Loucy (cell line): Measurements from ENCODE around the gene CLASP1.
"Not testable (repeated sequence)": the region's sequence is repeated elsewhere in the genome, so short reads cannot be mapped to it uniquely, and the experiment has no call there.

Experiments used
- H2AFZ ChIP-seq: fragments of 200-600 bp; sonication (generic); 2 replicates; pipeline ENCODE4 v1.6.0; 2016; ENCODE audit warnings: antibody characterized with exemption, mild to moderate bottlenecking, low read length, moderate library complexity
- H3F3A ChIP-seq: fragments of 200-600 bp; 2 replicates; pipeline ENCODE4 v1.6.0; 2016; ENCODE audit warnings: antibody characterized with exemption, low read depth, mild to moderate bottlenecking
- H3K27me3 ChIP-seq: fragments of 200-600 bp; sonication (generic); 2 replicates; pipeline ENCODE4 v1.6.1; 2014; ENCODE audit warnings: low read length, mild to moderate bottlenecking; ENCODE audit not compliant: insufficient read depth, poor library complexity, severe bottlenecking
- H3K36me3 ChIP-seq: fragments of 200-600 bp; sonication (generic); 2 replicates; pipeline ENCODE4 v1.6.1; 2016; ENCODE audit warnings: low read length; ENCODE audit not compliant: insufficient read depth
- H3K4me1 ChIP-seq: fragments of 200-600 bp; sonication (generic); 2 replicates; pipeline ENCODE4 v1.5.1; 2014; ENCODE audit warnings: low read length, mild to moderate bottlenecking; ENCODE audit not compliant: insufficient read depth, poor library complexity, severe bottlenecking
- H3K4me2 ChIP-seq: fragments of 200-600 bp; sonication (generic); 2 replicates; pipeline ENCODE4 v1.6.0; 2014; ENCODE audit warnings: antibody characterized with exemption, low read length, low read depth, mild to moderate bottlenecking; ENCODE audit not compliant: poor library complexity, severe bottlenecking
- H3K4me3 ChIP-seq: fragments of 200-600 bp; sonication (generic); 2 replicates; pipeline ENCODE4 v1.5.1; 2014; ENCODE audit warnings: low read length, mild to moderate bottlenecking, mixed read lengths; ENCODE audit not compliant: poor library complexity, severe bottlenecking
- H3K79me2 ChIP-seq: fragments of 200-600 bp; sonication (generic); 2 replicates; pipeline ENCODE4 v1.6.1; 2014; ENCODE audit warnings: low read length; ENCODE audit not compliant: insufficient read depth
- H3K9ac ChIP-seq: fragments of 200-600 bp; sonication (generic); 2 replicates; pipeline ENCODE4 v1.6.0; 2014; ENCODE audit warnings: mild to moderate bottlenecking, low read depth, low read length, moderate library complexity; ENCODE audit not compliant: poor library complexity, severe bottlenecking
- H3K9me2 ChIP-seq: fragments of 200-600 bp; sonication (generic); replicated peaks from 2 replicates; pipeline ENCODE4 v1.6.1; 2016; ENCODE audit warnings: low read depth, low read length, mixed read lengths
- H3K9me3 ChIP-seq: fragments of 200-600 bp; sonication (generic); 2 replicates; pipeline ENCODE4 v1.6.1; 2014; ENCODE audit warnings: mild to moderate bottlenecking, antibody characterized with exemption, low read length, low read depth; ENCODE audit not compliant: insufficient read depth
- H4K20me1 ChIP-seq: fragments of 200-600 bp; sonication (generic); 2 replicates; pipeline ENCODE4 v1.6.0; 2014; ENCODE audit warnings: antibody characterized with exemption, low read length, mild to moderate bottlenecking; ENCODE audit not compliant: insufficient read depth, poor library complexity, severe bottlenecking
- CTCF ChIP-seq: fragments of 200-600 bp; sonication (generic); conservative IDR thresholded peaks from 2 replicates; pipeline ENCODE4 v1.5.1; 2014; ENCODE audit warnings: mild to moderate bottlenecking, antibody characterized with exemption, low read length
- EZH2phosphoT487 ChIP-seq: fragments of 200-600 bp; IDR thresholded peaks from 2 replicates; pipeline ENCODE4 v1.6.1; 2018; ENCODE audit warnings: antibody characterized with exemption, mild to moderate bottlenecking, moderate library complexity, borderline replicate concordance

Gene CLASP1

GRCh38 chr2:121644715-121645114 lies 4.5 kb downstream of the CLASP1 start:
- Histone ChIP-seq H3K79me2 (peaks cover 94% of the 10 kb centered on the region), H3K36me3 (0 out of 2 replicates have a peak, but pooled peaks cover 4% of the 10 kb centered on the region), H3K9ac (peak overlapping the region; percentile 45), H4K20me1 (peaks cover 71% of the 10 kb centered on the region), H3K27me3 (no peaks in the 10 kb centered on the region), H3K4me2 (peak overlapping the region; percentile 89), H3K9me2 (no peaks in the 10 kb centered on the region), H3K9me3 (no peaks in the 10 kb centered on the region), H2AFZ (no peak overlapping the region), H3K4me3 (peak overlapping the region; percentile 56), H3K4me1 (peaks cover 48% of the 10 kb centered on the region), H3F3A (peaks cover 4% of the 10 kb centered on the region; the same call in 1 of the 2 replicates)
- no peak for TF ChIP-seq EZH2phosphoT487

- H3K4me3 ChIP-seq, result no peak overlapping the region
- H2AFZ ChIP-seq, result no peak overlapping the region
- H3K36me3 ChIP-seq, result peaks cover 8% of the 10 kb centered on the region; the same call in 1 of the 2 replicates
- H4K20me1 ChIP-seq, result peaks cover 77% of the 10 kb centered on the region
- TF ChIP-seq CTCF, result no peak
- TF ChIP-seq EZH2phosphoT487, result no peak
- H3K9me2 ChIP-seq, result no peaks in the 10 kb centered on the region
- no peaks in the 10 kb centered on the region for H3K27me3 ChIP-seq
- peaks cover 48% of the 10 kb centered on the region for H3K4me1 ChIP-seq
- peak overlapping the region; percentile 28 for H3K9ac ChIP-seq
- peaks cover 100% of the 10 kb centered on the region for H3K79me2 ChIP-seq
- no peaks in the 10 kb centered on the region for H3K9me3 ChIP-seq
- peak overlapping the region; percentile 89 for H3K4me2 ChIP-seq
- H3F3A ChIP-seq, result 0 out of 2 replicates have a peak, but pooled peaks cover 4% of the 10 kb centered on the region
These were observed 5.4 kb downstream of the CLASP1 start for GRCh38 chr2:121643877-121644276.

- TF ChIP-seq EZH2phosphoT487, result no peak
- TF ChIP-seq CTCF, result peak; percentile 24; the same call in 1 of the 2 replicates
- peaks cover 31% of the 10 kb centered on the region for H3K4me1 ChIP-seq
- H3K79me2 ChIP-seq, result peaks cover 96% of the 10 kb centered on the region
These were observed 8.6 kb downstream of the CLASP1 start for GRCh38 chr2:121640380-121641316.

GRCh38 chr2:121639846-121640245 lies 9.4 kb downstream of the CLASP1 start:
- Histone ChIP-seq H4K20me1 (peaks cover 66% of the 10 kb centered on the region), H3K79me2 (peaks cover 96% of the 10 kb centered on the region), H3K4me1 (peaks cover 22% of the 10 kb centered on the region), H3K36me3 (peaks cover 12% of the 10 kb centered on the region; the same call in 1 of the 2 replicates)
- H3K27me3 ChIP-seq, H2AFZ ChIP-seq, H3F3A ChIP-seq, H3K4me3 ChIP-seq, H3K9ac ChIP-seq, H3K9me3 ChIP-seq, H3K9me2 ChIP-seq, H3K4me2 ChIP-seq: not testable (repeated sequence)

More at GRCh38 chr2:121640380-121641316, 8.6 kb downstream of the CLASP1 start:
- Histone ChIP-seq H3K4me2 (peak overlapping the region; percentile 38), H3K9me2 (no peaks in the 10 kb centered on the region), H3K36me3 (peaks cover 12% of the 10 kb centered on the region; the same call in 1 of the 2 replicates), H3F3A (0 out of 2 replicates have a peak, but pooled peaks cover 4% of the 10 kb centered on the region), H2AFZ (no peak overlapping the region), H4K20me1 (peaks cover 68% of the 10 kb centered on the region), H3K9me3 (0 out of 2 replicates have a peak, but pooled peaks cover 2% of the 10 kb centered on the region), H3K4me3 (no peak overlapping the region), H3K9ac (peak overlapping the region; percentile 15), H3K27me3 (no peaks in the 10 kb centered on the region)
